Sigmoid colon (tissue), 4 donors: ENCODE measurements around the gene CD164L2.

Experiments
- CTCF ChIP-seq, 4 experiments: fragments of 450-650 bp in 3 of 4; fragments of 200-600 bp in 1 of 4; IDR thresholded peaks; one replicate each; pipeline ENCODE4 v1.5.1; 2016 to 2019; ENCODE audit warnings: antibody characterized with exemption in 4 of 4, mild to moderate bottlenecking in 3 of 4, moderate library complexity in 2 of 4
- POLR2A ChIP-seq, 2 donors: fragments of 450-650 bp; IDR thresholded peaks; one replicate each; pipeline ENCODE4 v1.6.1; 2016; ENCODE audit warnings: antibody characterized with exemption in 2 of 2, mild to moderate bottlenecking in 2 of 2, moderate library complexity in 2 of 2
- POLR2AphosphoS5 ChIP-seq, 4 donors: sonication (generic); formaldehyde crosslinking; IDR thresholded peaks; one replicate each; pipeline ENCODE4 v1.6.1; 2017; ENCODE audit warnings: antibody characterized with exemption in 4 of 4

- TF ChIP-seq POLR2A (IDR thresholded peaks at IDR 0.05) (no peak), POLR2AphosphoS5 (IDR thresholded peaks at IDR 0.05) (peak in 3 of 4 donors; percentile 30 to 72 (median 52)), CTCF (IDR thresholded peaks at IDR 0.05) (no peak)
These were observed 45.3 kb upstream of the CD164L2 start for GRCh38 chr1:27428316-27429028.
